NCI-H748 treated with DMSO at 0.1 percent for 48 hours (cell line): Measurements from ENCODE around the gene LAMA5.

Experiments
- DNase-seq: peaks from one replicate; lab custom pipeline; 2025; lab: John Stamatoyannopoulos, UW

LAMA5 gene

GRCh38 chr20:62344092-62344491 lies 23.0 kb downstream of the LAMA5 start:
- DNase-seq: no peak

DNA sequence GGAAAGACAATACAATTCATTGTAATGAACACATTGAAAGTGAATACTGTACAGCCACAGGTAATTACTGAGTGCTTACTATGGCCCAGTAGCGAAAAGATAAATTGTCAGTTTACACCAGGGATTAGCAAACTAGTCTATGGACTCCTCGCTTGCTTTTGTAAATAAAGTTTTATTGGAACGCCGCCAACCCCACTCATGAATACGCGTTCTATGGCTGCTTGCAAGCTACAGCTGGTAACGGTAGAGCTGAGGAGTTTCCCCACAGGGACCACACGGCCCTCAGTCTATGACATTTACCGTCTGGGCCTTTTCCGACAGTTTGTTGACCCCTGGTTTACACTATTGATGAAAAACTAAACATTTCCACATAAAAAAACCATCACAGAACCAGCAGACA lies 24.2 kb downstream of the LAMA5 start:
- DNase-seq: no peak

DNA sequence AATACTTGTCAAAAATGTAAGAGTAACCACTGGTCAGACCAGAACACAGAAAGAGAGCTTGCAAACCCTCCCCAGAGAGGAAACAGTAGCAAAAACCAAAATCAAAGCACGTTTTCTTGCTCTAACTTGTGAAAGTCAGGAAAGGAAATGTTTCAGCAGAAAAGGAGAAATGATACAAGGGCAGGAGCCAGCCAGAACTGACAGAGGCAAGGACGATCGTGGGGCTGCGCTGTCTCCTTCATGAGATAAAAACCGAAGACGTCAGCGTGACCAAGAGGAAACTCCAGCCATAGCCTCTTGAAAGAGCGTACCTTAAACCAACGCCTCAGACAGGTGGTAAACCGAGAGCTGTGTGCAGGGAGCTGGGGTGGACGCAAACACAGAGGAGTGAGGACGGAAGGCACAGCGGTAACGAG lies 27.5 kb downstream of the LAMA5 start:
- no peak for DNase-seq

DNA sequence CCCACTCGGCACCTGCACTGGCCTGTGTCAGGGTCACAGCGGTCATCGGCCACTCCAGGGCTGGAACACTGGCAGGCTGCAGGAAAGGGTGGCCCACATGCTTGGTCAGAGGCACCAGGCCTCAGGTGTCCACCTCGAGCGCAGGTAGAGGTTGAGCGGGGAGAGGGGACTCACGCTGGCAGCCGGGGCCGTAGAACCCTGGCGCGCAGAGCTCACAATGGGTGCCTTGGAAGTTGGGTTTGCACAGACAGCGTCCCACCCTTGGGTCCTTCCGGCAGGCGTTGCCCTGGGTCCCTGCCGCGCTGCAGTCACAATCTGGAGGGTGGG lies 28.9 kb downstream of the LAMA5 start:
- DNase-seq: no peak

- no peak for DNase-seq
These were observed 29.4 kb downstream of the LAMA5 start for GRCh38 chr20:62337558-62338293.

GRCh38 chr20:62336775-62337557 lies 30.1 kb downstream of the LAMA5 start:
- DNase-seq: no peak

DNA sequence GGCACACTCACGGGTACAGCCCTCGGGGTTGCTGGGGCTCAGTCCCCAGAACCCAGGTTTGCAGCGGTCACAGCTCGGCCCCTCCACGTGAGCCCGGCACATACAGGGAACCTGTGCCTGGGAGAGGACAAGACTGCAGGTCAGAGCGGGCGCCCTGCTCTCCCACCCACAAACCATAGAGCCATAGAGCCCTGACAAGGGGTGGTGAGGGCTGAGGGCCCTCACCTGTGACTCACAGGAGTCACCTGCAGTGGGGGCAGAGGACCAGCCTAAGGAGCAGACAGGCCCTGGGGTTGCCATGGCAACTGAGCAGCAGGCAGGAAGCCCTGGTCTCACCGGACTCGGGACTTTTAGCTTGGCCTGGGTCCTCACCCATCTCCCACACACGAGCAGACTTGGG lies 30.8 kb downstream of the LAMA5 start:
- DNase-seq: no peak

DNA sequence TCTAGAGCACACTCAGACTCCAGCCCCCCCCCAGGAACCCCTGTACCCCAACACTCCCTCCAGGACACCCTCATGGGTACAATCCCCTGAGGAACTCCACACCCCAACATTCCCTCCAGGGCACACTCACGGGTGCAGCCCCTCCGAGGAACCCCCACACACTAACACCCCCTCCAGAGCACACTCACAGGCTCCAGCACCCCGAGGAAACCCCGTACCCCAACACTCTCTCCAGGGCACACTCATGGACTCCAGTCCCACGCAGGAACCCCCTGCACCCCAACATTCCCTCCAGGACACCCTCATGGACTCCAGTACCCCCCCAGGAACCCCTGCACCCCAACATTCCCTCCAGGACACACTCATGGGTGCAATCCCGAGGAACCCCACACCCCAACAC lies 31.6 kb downstream of the LAMA5 start:
- no peak for DNase-seq

DNA sequence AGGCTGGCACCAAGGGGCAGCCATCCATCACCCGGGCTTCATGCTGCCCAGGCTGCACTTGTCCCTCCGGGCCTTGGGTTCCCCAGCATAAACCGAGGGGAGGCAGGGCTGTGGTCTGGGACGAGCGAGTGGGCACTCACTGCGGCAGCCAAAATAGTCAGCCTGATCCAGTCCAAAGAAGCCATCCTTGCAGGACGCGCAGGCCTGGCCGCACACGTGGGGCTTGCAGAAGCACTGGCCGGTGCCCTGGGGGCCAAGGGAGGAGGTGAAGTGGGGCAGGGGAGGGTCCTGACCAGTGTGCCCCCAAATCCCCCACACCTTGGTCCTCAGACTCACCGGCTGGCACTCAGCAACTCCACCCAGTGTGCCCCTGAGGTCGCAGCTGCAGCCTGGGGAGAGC lies 32.2 kb downstream of the LAMA5 start:
- no peak for DNase-seq

DNA sequence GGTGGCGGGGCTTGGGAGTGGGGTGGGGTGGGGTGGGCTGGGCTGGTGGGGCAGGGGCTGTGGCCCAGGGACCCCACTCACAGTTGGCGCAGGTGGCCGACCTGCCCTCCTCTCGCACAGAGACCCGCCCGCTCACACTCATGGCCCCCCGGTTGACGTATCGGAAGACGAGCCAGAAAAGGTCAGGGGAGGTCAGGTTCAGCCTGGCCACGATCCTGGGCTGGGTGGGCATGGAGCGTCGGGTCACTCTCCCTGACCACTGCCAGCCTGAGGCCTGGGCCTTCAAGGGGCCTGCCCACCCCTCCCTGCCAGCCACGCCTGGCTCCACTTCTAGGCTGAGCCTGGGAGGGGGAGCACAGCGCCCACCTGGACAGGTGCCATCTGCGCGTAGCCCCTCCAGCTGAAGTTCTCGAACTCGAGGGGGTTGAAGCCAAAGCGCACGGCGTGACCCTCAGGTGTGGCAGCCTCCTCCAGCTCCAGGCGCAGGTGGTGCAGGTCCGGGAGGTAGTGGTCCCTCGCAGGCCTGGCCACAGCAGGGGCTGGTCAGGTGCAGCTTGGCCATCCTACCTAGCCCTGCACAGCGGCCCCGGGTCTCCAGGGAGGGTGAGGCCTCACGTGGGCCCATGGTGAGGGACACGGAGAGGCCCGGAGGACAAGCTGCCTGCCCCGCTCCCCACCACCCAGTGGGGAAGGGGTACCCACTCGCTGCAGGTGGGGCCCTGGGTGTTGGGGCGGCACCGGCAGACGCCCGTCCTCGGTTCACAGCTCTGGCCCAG lies 33.1 kb downstream of the LAMA5 start:
- no peak for DNase-seq

- DNase-seq: no peak
These were observed 33.9 kb downstream of the LAMA5 start for GRCh38 chr20:62332989-62333819.

DNA sequence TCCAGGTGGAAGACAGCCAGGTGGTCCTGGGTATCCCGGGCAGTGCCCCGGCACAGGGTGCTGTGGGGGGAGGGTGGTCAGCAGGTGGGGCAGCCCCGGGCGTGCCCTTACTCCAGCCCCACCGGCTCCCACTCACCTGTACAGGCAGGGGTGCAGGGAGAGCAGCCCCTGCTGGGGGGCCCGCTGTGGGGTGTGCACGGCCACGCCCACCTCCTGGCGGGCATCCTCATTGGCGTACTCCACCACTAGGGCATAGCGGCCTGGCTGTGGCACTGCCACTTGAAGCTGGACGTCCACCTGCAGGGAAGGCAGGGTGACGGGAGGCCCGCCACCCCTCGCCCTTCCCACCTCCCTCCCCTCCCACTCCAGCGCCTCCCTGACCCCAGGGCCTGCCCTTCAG lies 34.7 kb downstream of the LAMA5 start:
- DNase-seq: no peak

- DNase-seq: no peak
These were observed 35.8 kb downstream of the LAMA5 start for GRCh38 chr20:62331347-62331746.

DNA sequence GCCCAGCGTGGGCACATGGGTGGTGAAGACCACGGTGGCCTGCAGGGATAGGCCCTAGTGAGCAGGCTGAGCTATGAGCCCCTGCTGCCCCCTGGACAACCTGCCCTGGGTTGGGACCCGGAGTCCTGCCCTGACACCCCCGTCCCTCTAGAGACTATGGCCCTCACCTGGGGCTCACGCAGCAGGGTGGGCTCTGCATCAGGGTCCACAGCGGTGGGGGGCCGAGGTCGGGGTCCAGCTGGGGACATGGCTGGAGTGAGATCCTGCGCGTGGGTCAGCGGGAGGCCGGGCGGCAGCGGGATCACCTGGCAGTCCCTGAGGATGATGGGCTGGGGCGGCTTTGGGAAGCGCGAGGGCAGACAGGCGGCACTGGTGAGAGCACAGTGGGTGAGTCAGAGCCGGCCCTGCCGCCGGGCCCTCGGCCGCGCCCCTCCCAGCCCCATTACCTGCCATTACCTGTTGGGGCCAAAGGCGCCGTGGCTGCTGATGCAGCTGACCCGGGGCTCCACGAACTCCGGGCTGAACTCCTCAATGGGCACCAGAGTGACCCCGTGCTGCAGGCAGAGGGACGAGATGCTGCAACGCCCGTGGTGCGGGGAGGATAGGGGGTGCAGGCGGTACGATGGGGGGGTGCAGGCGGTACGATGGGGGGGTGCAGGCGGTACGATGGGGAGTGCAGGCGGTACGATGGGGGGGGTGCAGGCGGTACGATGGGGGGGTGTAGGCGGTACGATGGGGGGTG lies 36.4 kb downstream of the LAMA5 start:
- DNase-seq: no peak

DNA sequence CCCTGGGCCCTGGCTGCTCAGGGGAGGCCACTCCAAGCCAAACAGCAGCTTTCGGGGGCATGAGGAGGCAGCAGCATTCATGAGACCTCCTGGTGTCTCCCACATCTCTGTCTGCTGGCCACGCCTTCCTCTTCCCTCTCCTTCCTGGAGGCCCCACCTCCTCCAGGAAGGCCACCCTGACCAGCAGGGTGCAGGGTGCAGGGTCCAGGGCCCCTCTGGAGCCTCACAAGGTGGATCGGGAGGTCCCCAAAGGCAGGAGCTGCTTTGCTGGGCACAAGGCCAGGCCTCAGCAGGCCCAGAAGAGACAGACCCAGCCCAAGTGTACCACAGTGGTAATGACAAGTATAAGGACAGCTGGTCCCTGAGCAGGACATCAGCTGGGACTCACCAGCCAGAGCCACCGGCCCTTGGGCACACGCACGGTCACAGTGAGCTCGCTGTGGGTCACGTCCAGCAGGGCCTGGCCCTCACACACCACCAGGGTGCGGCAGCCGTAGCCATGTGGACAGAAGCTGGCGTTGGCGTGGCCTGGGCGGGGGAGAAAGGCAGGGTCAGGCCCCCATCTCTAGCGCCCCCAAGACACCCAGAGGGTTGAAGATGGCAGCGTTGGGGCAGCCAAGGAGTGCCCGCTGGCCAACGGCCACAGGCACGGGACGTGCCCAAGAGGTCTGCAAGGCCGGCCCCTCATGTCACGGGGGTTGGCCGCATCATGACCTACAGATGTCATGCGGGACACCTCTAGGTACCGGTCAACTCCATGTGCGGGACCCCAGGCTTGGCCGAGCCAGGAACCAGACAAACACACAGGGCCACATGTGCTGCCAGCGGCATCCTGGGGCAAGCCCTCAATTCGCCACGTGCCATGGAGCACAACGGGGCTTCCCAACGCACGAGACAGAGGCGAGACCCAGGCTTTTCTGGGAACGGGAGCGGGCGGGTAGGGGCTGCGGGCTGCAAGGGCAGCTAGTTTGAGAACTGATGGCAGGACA lies 37.4 kb downstream of the LAMA5 start:
- DNase-seq: no peak

DNA sequence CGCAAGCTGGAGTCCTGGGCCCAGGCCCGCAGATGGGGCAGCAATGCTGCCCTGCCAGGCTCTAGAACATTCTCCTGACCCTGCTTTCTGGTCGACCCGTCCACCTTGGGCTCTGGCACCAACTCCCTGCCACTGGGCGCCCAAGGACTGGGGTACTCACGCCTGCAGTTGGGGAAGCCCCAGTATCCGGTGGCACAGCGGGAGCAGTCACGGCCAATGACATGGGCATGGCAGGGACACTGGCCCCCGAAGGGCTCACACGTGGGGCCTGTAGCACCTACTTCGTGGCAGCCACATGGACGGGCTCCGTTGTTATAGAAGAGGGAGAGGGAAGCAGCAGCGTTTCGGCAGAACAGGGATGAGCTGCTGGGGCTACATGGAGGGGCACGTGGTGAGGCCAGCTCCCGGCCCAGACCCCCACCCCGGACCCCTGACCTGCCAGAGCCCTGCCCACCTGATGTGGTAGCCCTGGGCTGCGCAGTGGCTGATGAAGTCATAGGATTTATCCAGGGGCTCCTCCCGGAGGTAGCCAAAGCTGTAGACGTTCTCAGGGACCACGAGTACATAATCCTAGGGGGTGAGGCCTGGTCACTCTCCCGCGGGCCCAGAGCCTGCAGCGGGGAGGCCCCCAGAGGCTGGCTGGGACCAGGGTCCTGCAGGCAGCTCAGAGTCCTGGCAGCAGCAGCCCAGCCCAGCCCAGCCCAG lies 38.3 kb downstream of the LAMA5 start:
- no peak for DNase-seq

DNA sequence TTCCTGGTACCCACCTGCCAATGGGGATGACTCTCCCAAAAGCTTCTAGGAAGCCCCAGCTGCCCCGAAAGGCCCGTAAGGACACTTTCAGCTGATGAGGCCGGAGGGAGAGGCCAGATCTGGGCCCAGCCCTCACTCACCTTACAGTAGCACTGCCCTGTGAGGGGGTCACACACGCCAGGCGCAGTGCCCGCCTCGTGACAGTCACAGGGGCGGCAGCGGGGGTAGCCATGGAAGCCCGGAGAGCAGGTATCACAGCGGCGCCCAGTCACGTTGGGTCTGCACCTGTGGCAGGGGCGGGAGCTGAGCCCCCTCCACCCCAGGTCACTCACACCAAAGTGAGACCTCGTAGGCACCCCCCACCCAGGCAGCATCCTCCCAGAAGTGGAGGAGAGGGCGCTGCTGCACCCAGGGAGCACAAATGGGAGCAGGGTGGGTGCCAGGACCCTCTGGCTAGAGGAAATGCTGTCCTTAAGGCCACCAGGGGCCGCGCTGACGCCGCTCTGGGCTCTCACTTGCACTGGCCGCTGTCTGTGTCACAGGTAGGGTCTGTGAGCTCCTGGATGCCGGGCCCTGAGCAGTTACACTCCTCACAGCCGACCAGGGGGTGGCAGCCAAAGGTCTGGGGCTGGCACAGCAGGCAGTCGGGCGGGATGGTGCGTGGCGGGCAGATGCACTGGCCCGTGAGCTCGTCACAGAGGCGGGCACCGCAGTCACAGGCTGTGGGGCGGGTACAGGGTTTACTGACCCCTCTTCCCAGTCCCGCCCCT lies 39.2 kb downstream of the LAMA5 start:
- DNase-seq: no peak

DNA sequence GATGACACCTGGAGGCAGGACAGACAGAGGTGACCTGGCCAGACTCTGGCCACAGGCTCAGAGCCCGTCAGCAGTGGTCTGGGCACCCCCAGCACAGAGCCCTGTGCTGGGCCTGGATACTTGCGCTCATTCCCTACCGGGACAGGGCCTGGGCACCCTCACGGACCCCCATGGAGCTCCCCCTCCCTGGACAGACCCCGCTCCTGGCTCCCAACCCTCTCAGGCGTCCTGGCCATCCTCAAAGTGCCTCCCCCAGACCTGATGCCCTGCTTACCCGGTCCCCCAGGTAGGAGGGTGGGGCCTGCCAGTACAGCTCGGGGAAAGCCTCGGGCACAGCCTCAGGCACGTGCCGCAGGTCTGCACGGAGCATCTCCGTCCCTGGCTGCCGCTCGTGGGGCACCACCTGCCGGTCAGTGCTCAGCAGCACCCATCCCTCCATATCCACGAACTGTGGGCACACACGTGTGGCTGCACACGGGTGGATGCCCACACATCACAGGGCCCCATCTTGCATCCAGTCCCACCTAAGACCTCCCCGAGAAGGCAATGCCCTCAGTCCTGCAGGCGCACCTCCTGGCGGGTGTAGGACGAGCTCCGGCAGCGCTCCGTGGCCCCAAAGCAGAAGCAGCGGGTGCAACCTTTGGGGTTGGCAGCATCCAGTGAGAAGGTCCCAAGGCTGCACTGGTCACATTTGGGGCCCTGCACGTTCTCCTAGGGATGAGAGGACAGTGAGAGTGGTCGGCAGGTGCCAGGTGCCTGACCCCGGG lies 40.0 kb downstream of the LAMA5 start:
- DNase-seq: no peak
